HG03103 (cell line): ENCODE data around the gene GFOD2.

Source experiments
- ATAC-seq: cut with Tn5 transposase; IDR thresholded peaks from one replicate; pipeline ENCODE4 v1.9.1; 2021; ENCODE audit warnings: low read depth; ENCODE audit not compliant: unreplicated experiment

GFOD2 gene

GRCh38 chr16:67733734-67734470, 14.8 kb upstream of the GFOD2 start:
- ATAC-seq = no peak

GRCh38 chr16:67731753-67732095, 12.6 kb upstream of the GFOD2 start:
- no peak for ATAC-seq

- no peak for ATAC-seq
Observed at GRCh38 chr16:67731071-67731752, 12.1 kb upstream of the GFOD2 start.

GRCh38 chr16:67730326-67730725, 11.2 kb upstream of the GFOD2 start:
- ATAC-seq = no peak

GRCh38 chr16:67729636-67730248, 10.6 kb upstream of the GFOD2 start:
- no peak for ATAC-seq

- no peak for ATAC-seq
Observed at GRCh38 chr16:67727521-67728485, 8.7 kb upstream of the GFOD2 start.

- ATAC-seq = no peak
Observed at GRCh38 chr16:67726106-67727034, 7.3 kb upstream of the GFOD2 start.

GRCh38 chr16:67723911-67724305, 4.8 kb upstream of the GFOD2 start:
- ATAC-seq = no peak

GRCh38 chr16:67723151-67723910, 4.2 kb upstream of the GFOD2 start:
- no peak for ATAC-seq

- ATAC-seq = no peak
Observed at GRCh38 chr16:67720236-67720635, 1.1 kb upstream of the GFOD2 start.

GRCh38 chr16:67719778-67720144, 645 bp upstream of the GFOD2 start:
- ATAC-seq = no peak

- no peak for ATAC-seq
Observed at GRCh38 chr16:67718668-67719047, 458 bp downstream of the GFOD2 start.

- ATAC-seq = no peak
Observed at GRCh38 chr16:67716097-67716496, 3.0 kb downstream of the GFOD2 start.

GRCh38 chr16:67714522-67714921, 4.6 kb downstream of the GFOD2 start:
- no peak for ATAC-seq

- no peak for ATAC-seq
Observed at GRCh38 chr16:67713647-67714273, 5.4 kb downstream of the GFOD2 start.

- ATAC-seq = no peak
Observed at GRCh38 chr16:67710607-67711006, 8.5 kb downstream of the GFOD2 start.

GRCh38 chr16:67709050-67709449, 10.1 kb downstream of the GFOD2 start:
- no peak for ATAC-seq

- ATAC-seq = no peak
Observed at GRCh38 chr16:67708368-67708771, 10.7 kb downstream of the GFOD2 start.

GRCh38 chr16:67707790-67708189, 11.3 kb downstream of the GFOD2 start:
- no peak for ATAC-seq
